GM19372 (cell line): ENCODE data around the gene P2RX6.
"Not testable (repeated sequence)": the region's sequence is repeated elsewhere in the genome, so short reads cannot be mapped to it uniquely, and the experiment has no call there.

ENCODE experiments used
- ATAC-seq: cut with Tn5 transposase; IDR thresholded peaks from one replicate; pipeline ENCODE4 v1.9.1; 2021; ENCODE audit warnings: mild to moderate bottlenecking, low read depth, moderate library complexity; ENCODE audit not compliant: unreplicated experiment

P2RX6 gene

GRCh38 chr22:20993304-20994127 is 21.4 kb upstream of the P2RX6 start:
- no peak for ATAC-seq

- ATAC-seq = no peak
Measured at GRCh38 chr22:20994128-20994901, 20.6 kb upstream of the P2RX6 start.

GRCh38 chr22:20994902-20995241 is 20.1 kb upstream of the P2RX6 start:
- ATAC-seq = no peak

DNA sequence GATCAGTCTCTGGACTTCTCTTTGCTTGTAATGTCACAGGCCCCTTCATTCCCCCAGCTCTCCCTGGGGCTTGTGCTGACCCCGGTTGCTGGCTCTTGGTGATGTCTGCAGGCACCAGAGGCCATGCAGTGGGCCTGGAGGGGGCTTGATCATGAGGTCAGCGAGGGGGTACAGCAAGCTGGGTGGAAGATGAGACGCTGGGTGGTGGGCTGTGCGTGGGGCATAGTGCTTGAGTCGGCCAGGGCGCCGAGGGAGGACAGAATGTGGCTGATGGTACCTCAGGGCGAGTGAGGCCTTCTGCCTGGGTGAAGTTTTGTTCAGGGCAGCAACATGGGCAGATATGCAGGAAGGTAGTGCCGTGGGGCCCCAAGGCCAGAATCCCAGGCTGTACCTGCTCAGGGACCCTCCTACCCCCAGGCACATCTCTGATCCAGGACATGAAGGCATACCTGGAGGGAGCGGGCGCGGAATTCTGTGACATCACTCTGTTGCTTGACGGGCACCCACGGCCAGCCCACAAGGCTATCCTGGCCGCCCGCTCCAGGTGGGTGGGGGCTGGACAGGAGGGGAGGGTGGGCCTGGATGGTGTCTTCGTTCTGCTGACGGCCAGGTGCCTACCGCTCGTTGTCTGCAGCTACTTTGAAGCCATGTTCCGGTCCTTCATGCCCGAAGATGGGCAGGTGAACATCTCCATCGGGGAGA is 19.5 kb upstream of the P2RX6 start:
- ATAC-seq = no peak

DNA sequence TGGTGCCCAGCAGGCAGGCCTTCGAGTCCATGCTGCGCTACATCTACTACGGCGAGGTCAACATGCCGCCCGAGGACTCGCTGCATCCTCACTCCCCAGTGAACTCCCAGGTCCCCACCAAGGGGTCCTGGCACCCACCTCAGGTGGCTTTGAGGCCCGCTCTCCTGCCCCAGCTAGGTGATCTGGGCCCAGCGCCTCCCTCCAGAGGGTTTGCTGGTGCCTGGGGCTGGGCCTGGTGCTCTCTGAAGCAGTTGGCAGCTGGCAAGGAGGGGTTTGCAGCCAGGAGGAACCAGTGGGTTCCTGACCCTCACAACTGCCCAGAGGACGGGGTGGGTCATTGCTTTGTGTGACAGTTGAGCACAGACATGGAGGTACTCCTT is 18.9 kb upstream of the P2RX6 start:
- no peak for ATAC-seq

GRCh38 chr22:20996598-20997535 is 18.1 kb upstream of the P2RX6 start:
- ATAC-seq = no peak

DNA sequence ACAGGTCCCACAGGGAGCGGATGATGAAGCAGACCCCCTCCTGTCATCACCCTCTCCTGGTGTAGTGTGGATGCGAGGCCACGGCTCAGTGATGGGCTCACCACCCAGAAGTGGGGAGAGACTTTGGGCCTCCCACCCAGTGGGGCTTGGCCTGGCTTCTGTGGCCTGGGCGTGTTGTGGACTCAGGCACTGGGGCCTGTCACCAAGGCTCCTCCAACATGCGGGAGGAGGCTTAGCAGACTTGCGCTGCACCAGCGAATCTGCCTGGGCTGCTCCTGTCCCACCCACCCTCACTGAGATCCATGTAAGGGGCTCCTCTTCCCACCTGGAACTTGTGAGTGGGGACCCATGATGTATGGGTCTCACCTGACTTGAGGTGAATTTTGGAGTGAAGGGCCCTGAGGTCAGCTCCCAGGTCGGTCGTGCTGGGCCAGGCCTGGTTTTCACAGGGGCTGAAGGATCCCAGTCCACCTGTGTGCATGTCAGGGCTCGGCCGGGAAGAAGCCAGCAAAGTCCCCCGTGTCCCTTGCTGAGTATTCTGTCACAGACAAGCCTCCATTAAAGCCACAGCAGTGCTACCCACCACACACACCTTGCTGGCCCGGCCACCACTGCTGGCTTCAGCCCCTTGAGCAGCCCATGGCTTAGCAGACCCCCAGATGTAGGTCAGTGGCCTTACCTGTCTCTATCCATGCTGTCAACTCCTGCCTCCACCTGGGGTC is 17.3 kb upstream of the P2RX6 start:
- no peak for ATAC-seq

DNA sequence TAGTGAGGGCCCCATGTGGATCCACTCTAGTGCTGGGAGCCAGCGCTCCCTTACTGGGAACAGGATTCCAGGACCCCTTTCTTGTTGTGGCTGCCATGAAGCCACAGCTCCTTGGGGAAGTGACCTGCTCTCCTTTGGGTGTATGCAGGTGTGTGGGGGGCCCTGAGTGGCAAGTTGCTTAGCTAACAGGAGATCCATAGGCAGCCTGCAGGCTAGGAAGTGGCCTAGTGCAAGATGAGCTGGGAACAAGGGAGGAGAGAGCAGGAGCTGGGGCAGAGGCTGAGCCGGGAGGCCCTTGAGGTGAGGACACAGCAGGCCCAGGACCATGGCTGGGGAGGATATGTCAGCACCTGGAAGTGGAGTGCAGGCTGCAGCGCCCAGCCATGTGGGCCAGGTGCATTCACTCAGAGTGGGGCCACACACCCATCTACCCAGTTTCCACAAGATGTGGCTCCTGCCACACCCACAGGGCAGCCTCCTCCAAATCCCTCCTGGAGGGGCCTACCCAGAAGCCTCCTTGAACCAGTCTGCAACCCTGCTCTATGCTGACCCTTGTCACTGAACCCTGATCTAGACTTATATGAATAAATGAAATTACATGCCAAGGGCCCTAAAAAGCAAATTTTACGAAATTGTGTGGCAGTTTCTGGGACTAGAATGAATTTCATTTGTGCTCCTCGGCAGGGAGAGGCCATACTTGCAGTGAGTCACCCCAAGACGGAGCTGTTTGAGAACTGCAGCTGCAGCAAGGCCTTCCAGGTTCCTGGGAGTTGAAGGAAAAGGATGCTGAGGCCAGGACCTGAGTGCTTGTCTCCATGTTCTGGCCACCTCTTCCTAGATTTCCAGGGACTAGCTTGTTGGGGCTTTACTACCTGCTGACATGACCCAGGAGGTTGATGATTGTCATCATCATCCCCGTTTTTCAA is 16.3 kb upstream of the P2RX6 start:
- ATAC-seq = no peak

GRCh38 chr22:20999350-21000206 is 15.4 kb upstream of the P2RX6 start:
- no peak for ATAC-seq

DNA sequence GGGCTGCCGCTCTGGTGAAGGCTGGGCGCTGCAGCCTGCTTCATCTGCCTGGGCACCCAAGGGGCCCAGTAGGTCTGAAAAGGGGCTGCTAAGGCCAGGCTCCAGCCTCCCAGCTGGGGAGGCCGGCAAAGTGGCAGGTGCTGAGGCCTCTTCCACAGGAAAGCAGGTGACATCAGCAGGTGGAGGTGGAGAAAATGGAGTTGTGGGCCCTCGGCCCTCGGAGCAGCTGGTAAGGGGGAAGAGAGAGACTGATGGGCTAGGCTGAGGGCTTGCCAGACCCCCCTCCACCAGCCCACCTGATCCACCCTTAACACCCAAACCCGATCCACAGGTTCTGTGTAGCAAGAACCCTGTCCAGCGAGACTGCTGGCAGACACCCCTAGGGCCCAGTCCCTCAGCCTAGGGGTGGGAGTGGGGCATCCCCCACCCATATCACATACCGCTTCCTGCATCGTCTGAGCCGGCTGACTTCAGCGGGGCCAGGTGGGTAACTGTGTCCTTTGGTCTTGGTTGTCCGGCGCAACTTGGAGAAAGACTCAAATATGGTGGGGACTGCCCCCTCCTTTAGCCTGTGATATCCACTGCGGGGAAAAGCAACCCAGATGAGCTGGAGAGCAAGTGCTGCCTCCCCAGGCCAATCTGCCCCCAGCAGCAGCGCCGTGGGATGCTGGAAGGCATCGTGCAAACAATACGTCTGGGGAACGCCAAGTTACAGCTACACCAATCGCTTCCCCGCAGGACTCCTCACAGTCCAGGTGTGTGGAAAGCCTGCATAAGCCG is 14.6 kb upstream of the P2RX6 start:
- no peak for ATAC-seq

DNA sequence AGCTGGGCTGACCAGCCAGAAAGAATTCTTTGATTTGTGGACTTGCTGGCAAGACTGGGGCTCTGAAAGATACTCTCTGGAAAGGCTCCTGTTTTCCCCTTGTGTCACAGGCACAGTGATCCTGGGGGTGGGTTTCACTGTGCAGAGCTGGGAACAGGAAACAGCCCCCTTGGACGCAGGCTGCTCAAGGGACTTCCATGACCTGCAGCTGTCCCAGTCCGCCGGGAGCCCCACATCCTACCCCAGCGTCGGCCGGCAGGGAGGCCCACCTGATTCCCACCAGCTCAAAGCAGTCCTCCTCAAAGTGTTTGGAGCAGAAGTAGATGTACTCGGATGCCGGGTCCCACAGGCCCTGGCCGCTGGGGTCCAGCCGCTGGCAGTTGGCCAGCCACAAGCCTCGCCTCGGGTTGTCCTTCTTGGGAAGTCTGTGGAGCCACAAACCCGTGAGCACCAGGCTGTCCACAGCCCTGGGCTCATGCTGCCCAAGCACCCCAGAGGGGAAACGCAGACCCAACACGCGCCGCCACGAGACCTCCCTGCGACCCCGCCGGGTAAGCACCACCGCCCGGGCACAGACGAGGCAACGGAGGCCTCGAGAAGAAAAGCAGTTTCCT is 13.9 kb upstream of the P2RX6 start:
- ATAC-seq = no peak

DNA sequence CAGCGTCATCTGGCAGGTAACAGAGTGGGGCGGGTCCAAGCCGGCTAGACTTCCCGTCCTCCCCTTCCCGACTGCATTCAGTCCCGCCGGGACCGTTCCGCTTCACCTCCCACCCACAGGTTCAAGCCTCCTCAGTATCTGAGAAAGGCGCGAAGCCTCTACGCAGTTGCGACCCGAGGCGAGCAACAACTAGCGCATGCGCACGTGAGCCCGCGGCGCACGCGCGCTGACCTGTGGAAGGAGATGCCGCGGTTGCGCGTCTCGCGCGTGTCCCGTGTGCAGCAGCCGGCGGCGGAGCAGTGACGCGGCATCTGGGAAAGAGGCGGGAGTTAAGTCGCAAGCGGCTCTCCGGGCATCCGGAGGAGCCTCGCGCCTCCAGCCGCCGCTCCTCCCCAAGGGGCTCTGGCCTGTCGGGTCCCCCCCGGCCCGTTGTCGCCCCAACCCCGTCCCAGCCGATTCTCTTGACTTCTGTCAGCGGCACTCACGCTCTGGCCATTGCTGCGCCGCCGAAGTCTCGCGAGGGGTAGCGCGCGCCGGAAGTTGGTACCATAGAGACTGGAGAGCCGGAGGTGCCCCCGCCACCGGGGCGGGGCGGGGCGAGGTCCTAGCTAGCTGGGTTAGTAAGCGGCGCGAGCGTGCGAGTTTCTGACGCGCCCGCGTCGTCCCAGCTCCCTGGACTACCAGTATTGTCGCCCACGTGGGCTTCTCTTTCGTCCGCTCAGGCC is 13.2 kb upstream of the P2RX6 start, which contains the start of gene THAP7:
TSS of gene THAP7 (minus strand) at position 518 of the 725 bp plus-strand sequence. CDS start at position 311, 207 bp downstream.
- peak; percentile 85 for ATAC-seq

GRCh38 chr22:21003782-21004181 is 11.2 kb upstream of the P2RX6 start:
- ATAC-seq = no peak

DNA sequence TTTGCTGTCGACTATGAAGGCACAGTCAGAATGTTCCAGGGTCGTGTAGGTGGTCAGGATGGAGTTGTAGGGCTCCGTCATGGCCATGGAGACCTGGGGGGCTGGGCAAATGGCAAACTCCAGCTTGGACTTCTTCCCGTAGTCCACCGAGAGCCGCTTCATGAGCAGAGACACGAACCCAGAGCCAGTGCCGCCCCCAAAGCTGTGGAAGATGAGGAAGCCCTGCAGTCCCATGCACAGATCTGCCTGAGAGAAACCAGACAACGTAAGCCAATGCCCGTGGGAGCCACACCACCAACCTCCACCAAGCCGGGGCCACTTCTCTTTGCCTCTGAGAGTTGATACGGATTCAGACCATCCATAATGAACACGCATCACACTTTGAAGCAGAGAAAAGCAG is 5.8 kb upstream of the P2RX6 start:
- ATAC-seq = not testable (repeated sequence)

DNA sequence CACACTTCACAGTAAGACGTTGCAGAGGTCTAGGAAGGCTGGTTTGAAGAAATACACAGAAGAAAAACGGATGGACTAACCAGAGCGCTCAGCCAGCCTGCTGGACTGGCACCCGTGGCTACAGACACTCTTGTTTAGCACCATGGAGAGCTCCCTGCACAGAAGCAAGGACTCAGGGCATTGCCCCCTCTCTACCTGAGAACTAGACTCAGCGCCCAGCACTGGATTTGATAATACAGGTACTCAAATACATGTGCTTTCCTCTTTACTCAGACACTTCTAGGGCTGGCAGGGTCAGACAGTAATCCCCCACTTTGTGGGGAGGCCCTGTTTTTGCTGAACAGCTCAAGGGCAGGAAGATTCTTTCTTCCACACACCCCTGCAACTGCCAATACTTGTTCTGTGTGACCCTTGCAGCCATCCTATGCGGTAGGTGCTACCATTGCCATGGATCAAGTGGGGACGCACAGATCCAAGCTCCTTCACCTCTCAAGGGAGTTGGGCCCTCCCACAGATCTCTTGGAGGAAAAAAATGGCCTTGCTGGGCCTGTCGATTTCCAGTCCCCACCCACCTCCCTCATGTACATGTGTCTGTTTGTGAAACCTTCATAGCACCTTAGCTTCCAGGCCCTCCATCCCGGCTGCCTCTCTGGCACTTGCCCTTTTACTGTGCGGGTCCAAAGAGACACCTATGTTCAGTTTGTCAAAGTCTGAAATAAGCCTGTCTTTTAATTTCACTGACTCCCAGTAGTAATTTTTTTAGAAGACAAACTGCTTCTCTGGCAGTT is 5.1 kb upstream of the P2RX6 start:
- ATAC-seq = no peak
